DND-41 (cell line): Measurements from ENCODE around the gene KCTD19.
A peak's percentile ranks its signal among the peaks of the same experiment; 100 is the strongest.

Experiments
- ATAC-seq: fragments of 200-7000 bp; cut with Tn5 transposase; 3 replicates; pipeline ENCODE4 v1.9.1; 2021; ENCODE audit warnings: low read depth; ENCODE audit not compliant: insufficient read depth
- DNase-seq: peaks from one replicate; pipeline ENCODE4 v3.0.0-alpha.2; 2020
- H2AFZ ChIP-seq: 2 replicates; pipeline ENCODE4 v1.6.0; 2012; ENCODE audit warnings: low read depth, low read length
- H3K27ac ChIP-seq: 2 replicates; pipeline ENCODE4 v1.5.1; 2012; ENCODE audit warnings: low read length, inconsistent platforms
- H3K27me3 ChIP-seq: fragments of 200-600 bp; sonication (generic); 2 replicates; pipeline ENCODE4 v1.6.0; 2012; ENCODE audit warnings: low read length, mild to moderate bottlenecking, inconsistent platforms; ENCODE audit not compliant: insufficient read depth, poor library complexity
- H3K36me3 ChIP-seq: 2 replicates; pipeline ENCODE4 v1.5.1; 2012; ENCODE audit warnings: low read length, inconsistent platforms; ENCODE audit not compliant: insufficient read depth
- H3K4me1 ChIP-seq: 2 replicates; pipeline ENCODE4 v1.5.1; 2012; ENCODE audit warnings: mild to moderate bottlenecking, low read length; ENCODE audit not compliant: insufficient read depth
- H3K4me2 ChIP-seq: 2 replicates; pipeline ENCODE4 v1.6.0; 2012; ENCODE audit warnings: mild to moderate bottlenecking, moderate library complexity, low read length, inconsistent platforms; ENCODE audit not compliant: insufficient read depth
- H3K4me3 ChIP-seq, 2 experiments: fragments of 200-600 bp in 1 of 2; shearing (Covaris generic) in 1 of 2; 2 replicates each; pipeline ENCODE4 v1.5.1; 2012 to 2016; ENCODE audit warnings: inconsistent platforms in 2 of 2, low read length in 2 of 2, mild to moderate bottlenecking in 2 of 2, low read depth in 1 of 2, moderate library complexity in 1 of 2
- H3K79me2 ChIP-seq: 2 replicates; pipeline ENCODE4 v1.6.0; 2012; ENCODE audit warnings: low read length, inconsistent platforms; ENCODE audit not compliant: insufficient read depth
- H3K9ac ChIP-seq: 2 replicates; pipeline ENCODE4 v1.6.0; 2012; ENCODE audit warnings: low read depth, mild to moderate bottlenecking, inconsistent platforms, low read length, moderate library complexity
- H3K9me3 ChIP-seq: 2 replicates; pipeline ENCODE4 v1.5.1; 2012; ENCODE audit warnings: low read length, moderate library complexity, mild to moderate bottlenecking, inconsistent platforms; ENCODE audit not compliant: insufficient read depth, severe bottlenecking
- H4K20me1 ChIP-seq: 2 replicates; pipeline ENCODE4 v1.6.0; 2012; ENCODE audit warnings: low read length; ENCODE audit not compliant: insufficient read depth
- EZH2 ChIP-seq: IDR thresholded peaks from 3 replicates; pipeline ENCODE4 v1.6.1; 2012; ENCODE audit warnings: borderline replicate concordance, low read depth, mild to moderate bottlenecking, moderate library complexity, low read length, inconsistent platforms; ENCODE audit not compliant: severe bottlenecking
- TF ChIP-seq, protein P1 (sequence below): IDR thresholded peaks from 2 replicates; pipeline ENCODE4 v1.5.1; 2012; ENCODE audit warnings: borderline replicate concordance, low read length, moderate library complexity, mild to moderate bottlenecking; ENCODE audit not compliant: poor library complexity, severe bottlenecking; ENCODE audit errors: extremely low read depth

Gene KCTD19

DNA sequence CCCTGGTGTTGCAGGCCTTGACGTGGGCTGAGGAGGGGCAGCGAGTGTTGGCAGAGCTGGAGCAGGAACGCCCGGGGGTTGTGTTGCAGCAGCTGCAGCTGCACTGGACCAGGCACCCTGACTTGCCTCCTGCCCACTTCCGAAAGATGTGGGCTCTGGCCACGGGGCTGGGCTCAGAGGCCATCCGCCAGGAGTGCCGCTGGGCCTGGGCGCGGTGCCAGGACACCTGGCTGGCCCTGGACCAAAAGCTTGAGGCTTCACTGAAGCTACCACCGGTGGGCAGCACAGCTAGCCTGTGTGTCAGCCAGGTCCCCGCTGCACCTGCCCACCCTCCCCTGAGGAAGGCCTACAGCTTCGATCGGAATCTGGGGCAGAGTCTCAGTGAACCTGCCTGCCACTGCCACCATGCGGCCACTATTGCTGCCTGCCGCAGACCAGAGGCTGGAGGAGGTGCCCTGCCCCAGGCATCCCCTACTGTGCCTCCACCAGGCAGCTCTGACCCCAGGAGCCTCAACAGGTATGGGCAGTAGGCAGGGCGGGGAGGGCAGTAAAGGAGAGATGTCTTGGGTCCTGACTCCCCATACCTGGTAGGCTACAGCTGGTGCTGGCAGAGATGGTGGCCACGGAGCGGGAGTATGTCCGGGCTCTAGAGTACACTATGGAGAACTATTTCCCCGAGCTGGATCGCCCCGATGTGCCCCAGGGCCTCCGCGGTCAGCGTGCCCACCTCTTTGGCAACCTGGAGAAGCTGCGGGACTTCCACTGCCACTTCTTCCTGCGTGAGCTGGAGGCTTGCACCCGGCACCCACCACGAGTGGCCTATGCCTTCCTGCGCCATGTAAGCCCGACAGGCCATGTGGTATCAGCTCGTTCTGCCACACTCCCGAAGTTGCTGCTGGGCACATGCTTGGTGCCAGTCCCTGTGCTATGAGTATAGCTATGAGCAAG lies 41.6 kb downstream of the KCTD19 start:
- no peak overlapping the region for H3K4me3 ChIP-seq
- no peaks in the 10 kb centered on the region for H3K9me3 ChIP-seq
- no peak overlapping the region for H3K9ac ChIP-seq
- H2AFZ ChIP-seq = no peak overlapping the region
- no peaks in the 10 kb centered on the region for H3K4me1 ChIP-seq
- H3K79me2 ChIP-seq = no peaks in the 10 kb centered on the region
- H3K27me3 ChIP-seq = no peaks in the 10 kb centered on the region
- 0 out of 3 replicates have a peak, but pooled peaks have one; percentile 18 for ATAC-seq
- no peak for TF ChIP-seq EZH2
- TF ChIP-seq, protein P1, sequence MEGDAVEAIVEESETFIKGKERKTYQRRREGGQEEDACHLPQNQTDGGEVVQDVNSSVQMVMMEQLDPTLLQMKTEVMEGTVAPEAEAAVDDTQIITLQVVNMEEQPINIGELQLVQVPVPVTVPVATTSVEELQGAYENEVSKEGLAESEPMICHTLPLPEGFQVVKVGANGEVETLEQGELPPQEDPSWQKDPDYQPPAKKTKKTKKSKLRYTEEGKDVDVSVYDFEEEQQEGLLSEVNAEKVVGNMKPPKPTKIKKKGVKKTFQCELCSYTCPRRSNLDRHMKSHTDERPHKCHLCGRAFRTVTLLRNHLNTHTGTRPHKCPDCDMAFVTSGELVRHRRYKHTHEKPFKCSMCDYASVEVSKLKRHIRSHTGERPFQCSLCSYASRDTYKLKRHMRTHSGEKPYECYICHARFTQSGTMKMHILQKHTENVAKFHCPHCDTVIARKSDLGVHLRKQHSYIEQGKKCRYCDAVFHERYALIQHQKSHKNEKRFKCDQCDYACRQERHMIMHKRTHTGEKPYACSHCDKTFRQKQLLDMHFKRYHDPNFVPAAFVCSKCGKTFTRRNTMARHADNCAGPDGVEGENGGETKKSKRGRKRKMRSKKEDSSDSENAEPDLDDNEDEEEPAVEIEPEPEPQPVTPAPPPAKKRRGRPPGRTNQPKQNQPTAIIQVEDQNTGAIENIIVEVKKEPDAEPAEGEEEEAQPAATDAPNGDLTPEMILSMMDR = peak; percentile 18
- no peak overlapping the region for H3K4me2 ChIP-seq
- H3K27ac ChIP-seq = no peak overlapping the region
- no peak for DNase-seq
- H3K36me3 ChIP-seq = no peaks in the 10 kb centered on the region
- no peaks in the 10 kb centered on the region; the same call in 1 of the 2 replicates for H4K20me1 ChIP-seq

DNA sequence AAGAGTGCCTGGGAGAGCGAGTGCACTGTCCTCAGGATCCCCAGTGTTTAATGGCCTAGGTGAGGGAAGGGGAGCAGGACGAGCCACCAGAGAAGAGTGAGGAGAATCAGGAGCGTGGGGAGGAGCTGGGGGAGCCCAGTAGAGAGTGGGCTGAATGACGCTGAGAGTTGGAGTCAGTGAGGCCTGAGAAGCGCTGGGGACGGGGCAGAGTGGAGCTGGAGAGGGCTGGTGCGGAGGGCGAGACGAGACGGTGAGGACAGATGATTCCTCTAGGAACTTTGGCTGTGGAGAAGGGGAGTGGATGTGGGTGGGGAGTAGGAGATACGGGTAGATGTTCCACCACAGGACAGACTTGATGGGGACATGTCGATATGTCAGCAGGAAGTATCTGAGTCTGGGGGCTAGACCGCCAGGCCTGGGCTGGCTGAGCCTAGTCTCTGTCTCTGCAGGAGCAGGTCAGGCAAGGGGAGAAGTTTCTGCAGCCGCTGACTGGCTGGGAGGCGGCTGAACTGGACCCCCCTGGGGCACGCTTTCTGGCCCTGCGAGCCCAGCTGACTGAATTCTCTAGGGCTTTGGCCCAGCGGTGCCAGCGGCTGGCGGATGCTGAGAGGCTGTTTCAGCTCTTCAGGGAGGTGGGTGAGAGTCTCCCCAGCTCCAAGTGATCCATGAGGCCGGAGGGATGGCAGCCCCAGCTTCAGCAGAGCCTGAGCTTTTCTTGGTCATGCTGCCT lies 42.5 kb downstream of the KCTD19 start:
- H3K27ac ChIP-seq = no peak overlapping the region
- no peaks in the 10 kb centered on the region for H3K79me2 ChIP-seq
- H4K20me1 ChIP-seq = no peaks in the 10 kb centered on the region; the same call in 1 of the 2 replicates
- no peak overlapping the region for H3K9ac ChIP-seq
- DNase-seq (no peak), ATAC-seq (no peak)
- H3K4me2 ChIP-seq = no peak overlapping the region
- H3K9me3 ChIP-seq = no peaks in the 10 kb centered on the region
- no peak overlapping the region for H2AFZ ChIP-seq
- TF ChIP-seq, protein P1 = no peak
- TF ChIP-seq EZH2 = no peak
- no peaks in the 10 kb centered on the region for H3K36me3 ChIP-seq
- no peak overlapping the region for H3K4me3 ChIP-seq
- no peaks in the 10 kb centered on the region for H3K27me3 ChIP-seq
- no peaks in the 10 kb centered on the region for H3K4me1 ChIP-seq

DNA sequence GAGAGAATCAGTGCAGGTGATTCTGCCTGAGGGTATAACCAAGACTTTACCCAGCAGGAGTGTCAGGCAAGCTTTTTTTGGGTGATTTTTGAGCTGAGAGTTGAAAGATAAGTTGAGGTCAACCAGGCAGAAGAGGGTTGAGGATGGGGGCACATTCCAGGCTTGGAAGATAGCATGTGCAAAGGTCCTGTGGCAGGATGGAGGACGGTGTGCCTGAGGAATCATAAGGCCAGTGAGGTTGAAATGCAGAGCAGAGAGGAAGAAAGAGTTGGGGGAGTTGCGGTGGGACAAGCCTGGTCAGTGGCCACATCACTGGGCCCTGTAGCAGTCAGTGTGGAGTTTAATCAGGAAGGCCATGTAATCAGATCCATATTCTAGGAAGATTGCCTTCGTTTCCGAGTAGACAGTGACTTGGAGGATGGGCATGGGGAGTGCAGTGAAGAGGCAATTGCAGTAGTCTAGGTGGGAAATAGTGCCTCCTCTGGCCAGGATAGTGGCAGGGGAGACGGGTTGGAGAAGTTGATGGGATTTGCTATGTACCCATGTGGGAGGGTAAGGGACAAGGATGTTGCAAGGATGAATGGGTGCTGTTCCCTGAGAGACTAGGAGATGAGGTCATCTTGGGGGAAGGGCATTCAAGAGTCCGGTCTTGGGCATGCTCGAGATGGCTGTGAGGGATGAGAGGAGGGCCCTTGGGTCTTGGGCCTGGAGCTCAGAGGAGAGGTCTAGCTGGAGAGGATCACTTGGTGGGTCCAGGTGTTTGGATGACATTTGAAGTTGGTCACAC lies 43.3 kb downstream of the KCTD19 start:
- ATAC-seq = no peak
- Histone ChIP-seq H3K4me1 (no peaks in the 10 kb centered on the region), H3K9ac (no peak overlapping the region)

More for the DNA sequence above, 43.3 kb downstream of the KCTD19 start:
- no peak overlapping the region for H2AFZ ChIP-seq
- H3K9me3 ChIP-seq = no peaks in the 10 kb centered on the region
- no peak overlapping the region for H3K4me2 ChIP-seq
- H3K79me2 ChIP-seq = no peaks in the 10 kb centered on the region
- H3K27me3 ChIP-seq = no peaks in the 10 kb centered on the region
- no peak for TF ChIP-seq EZH2
- TF ChIP-seq, protein P1 = peak; percentile 23
- H3K4me3 ChIP-seq = no peak overlapping the region
- H3K36me3 ChIP-seq = no peaks in the 10 kb centered on the region
- no peak overlapping the region for H3K27ac ChIP-seq
- no peak for DNase-seq
- no peaks in the 10 kb centered on the region; the same call in 1 of the 2 replicates for H4K20me1 ChIP-seq
